Measurements from ENCODE around the gene ACOT9. TPM values are rescaled to one million over a fixed set of nuclear protein-coding genes. Genes with fewer than 3 reads are reported as not detected.
"Not testable (repeated sequence)": the region's sequence is repeated elsewhere in the genome, so short reads cannot be mapped to it uniquely, and the experiment has no call there.

Gene ACOT9
- total and polyA plus RNA-seq, 2 donors (not counting 3 experiments of a cell fraction or from before 2014, with no cell fraction given): 38.4 to 83.1 TPM

GRCh38 chrX:23749129-23749528 is 6.1 kb upstream of the ACOT9 start:
- CTCF ChIA-PET: no interaction called here
- FAIRE-seq: no peak

GRCh38 chrX:23745786-23746185 is 2.7 kb upstream of the ACOT9 start:
- Histone ChIP-seq H3K36me3 (ENCODE audit: control insufficient read depth in 2 of 2, extremely low read depth in 1 of 2, insufficient read depth in 2 of 2, low read length in 2 of 2) (no peaks in the 10 kb centered on the region), H3K27ac (ENCODE audit: insufficient read depth, low read depth, low read length) (peak overlapping the region; percentile 42), H2AFZ (ENCODE audit: low read depth, low read length) (no peak overlapping the region), H3K9me1 (replicated peaks; ENCODE audit: control insufficient read depth, extremely low read depth, insufficient read depth, low read length) (no peaks in the 10 kb centered on the region), H4K20me1 (replicated peaks; ENCODE audit: control insufficient read depth, extremely low read depth, insufficient read depth, low read length) (no peaks in the 10 kb centered on the region), H3K4me1 (ENCODE audit: control insufficient read depth, extremely low read depth, insufficient read depth, low read length) (peaks cover 9% of the 10 kb centered on the region), H3K4me2 (ENCODE audit: insufficient read depth, low read length) (no peak overlapping the region), H3K4me3 (replicated peaks in 1 of 3; ENCODE audit: insufficient read depth in 1 of 3, low read depth in 1 of 3, low read length in 3 of 3) (no peak overlapping the region), H3K79me2 (ENCODE audit: control insufficient read depth, insufficient read depth, low read length) (peaks cover 22% of the 10 kb centered on the region), H3K9me3 (replicated peaks; ENCODE audit: control insufficient read depth, insufficient read depth, low read length) (no peaks in the 10 kb centered on the region), H3K27me3 (ENCODE audit: control insufficient read depth in 2 of 2, insufficient read depth in 2 of 2, low read length in 2 of 2) (no peaks in the 10 kb centered on the region), H3K9ac (replicated peaks; ENCODE audit: extremely low read depth, insufficient read depth, low read length) (no peak overlapping the region)
- BruUV-seq (replicated peaks): no TSS peak
- dilution Hi-C loops (cut with MboI; ENCODE audit: extremely low pct_ligation_motif_present, low sequenced_read_pairs) (no loop called here), intact Hi-C loops (cut with micrococcal nuclease) (no loop called here)
- ChIA-PET CTCF (no interaction called here), POLR2A (interaction anchor here (1.4 kb wide), 1 partner anchor 37 kb away, joined by 4 read pairs; the partner anchor contains the start of gene SAT1)
- peak; percentile 39 for TF ChIP-seq JUN (IDR thresholded peaks at IDR 0.05; ENCODE audit: borderline replicate concordance, insufficient read depth, insufficient read length, low read depth)
- TF ChIP-seq FOS (IDR thresholded peaks at IDR 0.05; ENCODE audit: borderline replicate concordance, insufficient read depth, low read length): no peak
- DNase-seq (ENCODE audit: low read depth, low spot score) (peak; percentile 83), FAIRE-seq (peak; percentile 94)

More at GRCh38 chrX:23749129-23749528, 6.1 kb upstream of the ACOT9 start:
- no peak for DNase-seq (ENCODE audit: low read depth, low spot score)
- no peaks in the 10 kb centered on the region for H3K79me2 ChIP-seq (ENCODE audit: control insufficient read depth, insufficient read depth, low read length)
- H3K27ac ChIP-seq (ENCODE audit: insufficient read depth, low read depth, low read length): no peak overlapping the region
- no peaks in the 10 kb centered on the region for H3K9me3 ChIP-seq (replicated peaks; ENCODE audit: control insufficient read depth, insufficient read depth, low read length)
- no peaks in the 10 kb centered on the region for H3K9me1 ChIP-seq (replicated peaks; ENCODE audit: control insufficient read depth, extremely low read depth, insufficient read depth, low read length)
- no TSS peak for BruUV-seq (replicated peaks)
- H4K20me1 ChIP-seq (replicated peaks; ENCODE audit: control insufficient read depth, extremely low read depth, insufficient read depth, low read length): no peaks in the 10 kb centered on the region
- dilution Hi-C loops (cut with MboI; ENCODE audit: extremely low pct_ligation_motif_present, low sequenced_read_pairs) (no loop called here), intact Hi-C loops (cut with micrococcal nuclease) (no loop called here)
- no peak overlapping the region for H3K9ac ChIP-seq (replicated peaks; ENCODE audit: extremely low read depth, insufficient read depth, low read length)
- H3K4me2 ChIP-seq (ENCODE audit: insufficient read depth, low read length): no peak overlapping the region
- H3K36me3 ChIP-seq (ENCODE audit: control insufficient read depth in 2 of 2, extremely low read depth in 1 of 2, insufficient read depth in 2 of 2, low read length in 2 of 2): no peaks in the 10 kb centered on the region
- POLR2A ChIA-PET: no interaction called here
- peaks cover 6% of the 10 kb centered on the region for H3K4me1 ChIP-seq (ENCODE audit: control insufficient read depth, extremely low read depth, insufficient read depth, low read length)
- no peaks in the 10 kb centered on the region for H3K27me3 ChIP-seq (ENCODE audit: control insufficient read depth in 2 of 2, insufficient read depth in 2 of 2, low read length in 2 of 2)
- no peak overlapping the region for H3K4me3 ChIP-seq (replicated peaks in 1 of 3; ENCODE audit: insufficient read depth in 1 of 3, low read depth in 1 of 3, low read length in 3 of 3)
- TF ChIP-seq JUN (IDR thresholded peaks at IDR 0.05; ENCODE audit: borderline replicate concordance, insufficient read depth, insufficient read length, low read depth): no peak
- TF ChIP-seq MAX (IDR thresholded peaks at IDR 0.05; ENCODE audit: insufficient read depth, insufficient read length): no peak
- TF ChIP-seq FOS (IDR thresholded peaks at IDR 0.05; ENCODE audit: borderline replicate concordance, insufficient read depth, low read length): no peak
- no peak overlapping the region for H2AFZ ChIP-seq (ENCODE audit: low read depth, low read length)

GRCh38 chrX:23743623-23743971 is 521 bp upstream of the ACOT9 start:
- H2AFZ ChIP-seq (ENCODE audit: low read depth, low read length); DNase-seq (ENCODE audit: low read depth, low spot score); FAIRE-seq; H3K27me3 ChIP-seq (ENCODE audit: control insufficient read depth in 2 of 2, insufficient read depth in 2 of 2, low read length in 2 of 2); H3K9ac ChIP-seq (replicated peaks; ENCODE audit: extremely low read depth, insufficient read depth, low read length); H3K9me1 ChIP-seq (replicated peaks; ENCODE audit: control insufficient read depth, extremely low read depth, insufficient read depth, low read length); BruUV-seq (replicated peaks); H3K36me3 ChIP-seq (ENCODE audit: control insufficient read depth in 2 of 2, extremely low read depth in 1 of 2, insufficient read depth in 2 of 2, low read length in 2 of 2); H3K4me2 ChIP-seq (ENCODE audit: insufficient read depth, low read length); H3K9me3 ChIP-seq (replicated peaks; ENCODE audit: control insufficient read depth, insufficient read depth, low read length); dilution Hi-C loops (cut with MboI; ENCODE audit: extremely low pct_ligation_motif_present, low sequenced_read_pairs); H4K20me1 ChIP-seq (replicated peaks; ENCODE audit: control insufficient read depth, extremely low read depth, insufficient read depth, low read length); H3K4me3 ChIP-seq (replicated peaks in 1 of 3; ENCODE audit: insufficient read depth in 1 of 3, low read depth in 1 of 3, low read length in 3 of 3): not testable (repeated sequence)
- Histone ChIP-seq H3K79me2 (ENCODE audit: control insufficient read depth, insufficient read depth, low read length) (peaks cover 43% of the 10 kb centered on the region), H3K4me1 (ENCODE audit: control insufficient read depth, extremely low read depth, insufficient read depth, low read length) (peaks cover 13% of the 10 kb centered on the region), H3K27ac (ENCODE audit: insufficient read depth, low read depth, low read length) (peak overlapping the region; percentile 94)
- POLR2A ChIA-PET: interaction anchor here (1.0 to 1.9 kb wide), 2 partner anchors 40 to 158 kb away, joined by 5 to 16 read pairs; partner anchors contain the start of gene SAT1
- intact Hi-C loops (cut with micrococcal nuclease): loop anchor here (1.0 to 2.0 kb wide), 4 partner anchors 38 to 311 kb away; partner anchors contain the start of gene EIF2S3
- CTCF ChIA-PET: interaction anchor here (1.1 to 3.8 kb wide), 4 partner anchors 37 to 310 kb away, joined by 5 to 29 read pairs (median 6); partner anchors contain the start of genes APOO and CXorf58
